H1 (cell line): ENCODE measurements around the gene RALGAPA2. TPM values are rescaled to one million over a fixed set of nuclear protein-coding genes. Genes with fewer than 3 reads are reported as not detected.

ENCODE experiments used
- CTCF ChIA-PET: fragments of 300-600 bp; sonication (Branson Sonifier 250); formaldehyde crosslinking; loops from one replicate; lab custom pipeline; 2021; ENCODE audit not compliant: partially characterized antibody; lab: Charles Lee
- POLR2A ChIA-PET: fragments of 300-600 bp; sonication (Branson Sonifier 250); formaldehyde crosslinking; loops from one replicate; lab custom pipeline; 2021; ENCODE audit warnings: inconsistent platforms; ENCODE audit not compliant: partially characterized antibody; lab: Charles Lee
- DNase-seq, 2 experiments: peaks; one replicate each; pipeline versions ENCODE4 v3.0.0 to v3.0.0-alpha.2; 2010 to 2022; ENCODE audit warnings: low spot score in 2 of 2, low read depth in 1 of 2, mixed read lengths in 1 of 2
- FAIRE-seq: peaks from 2 replicates; lab custom pipeline; 2011; peaks lifted over from hg19 to GRCh38; lab: Jason Lieb, UNC
- H2AFZ ChIP-seq: 2 replicates; pipeline ENCODE4 v1.8.1; 2012; ENCODE audit warnings: low read length, inconsistent platforms
- H2AK5ac ChIP-seq: 2 replicates; pipeline ENCODE4 v1.6.1; 2013; ENCODE audit warnings: low read depth, low read length
- H2BK120ac ChIP-seq: replicated peaks from 2 replicates; pipeline ENCODE3; 2013; ENCODE audit warnings: low read depth, low read length, inconsistent platforms
- H2BK12ac ChIP-seq: 2 replicates; pipeline ENCODE4 v1.6.1; 2013; ENCODE audit warnings: low read depth, low read length
- H2BK15ac ChIP-seq: 2 replicates; pipeline ENCODE4 v1.6.1; 2013; ENCODE audit warnings: low read length
- H2BK20ac ChIP-seq: 2 replicates; pipeline ENCODE4 v1.6.1; 2013; ENCODE audit warnings: low read length
- H2BK5ac ChIP-seq: 2 replicates; pipeline ENCODE4 v1.6.1; 2013; ENCODE audit warnings: low read depth, low read length
- H3K14ac ChIP-seq: 2 replicates; pipeline ENCODE4 v1.6.1; 2013; ENCODE audit warnings: inconsistent platforms; ENCODE audit not compliant: insufficient read length
- H3K18ac ChIP-seq: 2 replicates; pipeline ENCODE4 v1.6.1; 2013; ENCODE audit warnings: low read length; ENCODE audit errors: extremely low read depth
- H3K23ac ChIP-seq: 2 replicates; pipeline ENCODE4 v1.6.1; 2013; ENCODE audit warnings: inconsistent platforms; ENCODE audit not compliant: insufficient read length
- H3K23me2 ChIP-seq: 2 replicates; pipeline ENCODE4 v1.6.1; 2013; ENCODE audit warnings: low read depth, low read length
- H3K27ac ChIP-seq: 2 replicates; pipeline ENCODE4 v1.6.1; 2011; ENCODE audit warnings: low read depth, low read length, inconsistent platforms
- H3K27me3 ChIP-seq, 4 experiments: replicated peaks in 1 of 4; 1 replicate in 1 of 4; 2 replicates in 3 of 4; pipeline versions ENCODE4 v1.6.1 to v1.8.1; 2011 to 2013; ENCODE audit warnings: low read length in 3 of 4, mild to moderate bottlenecking in 3 of 4, inconsistent platforms in 2 of 4, mixed read lengths in 2 of 4, moderate library complexity in 1 of 4; ENCODE audit not compliant: control insufficient read depth in 3 of 4, insufficient read depth in 3 of 4; ENCODE audit errors: extremely low read depth in 1 of 4
- H3K36me3 ChIP-seq, 4 experiments: 2 replicates each; pipeline versions ENCODE4 v1.6.1 to v1.8.1; 2011 to 2013; ENCODE audit warnings: mild to moderate bottlenecking in 4 of 4, low read length in 3 of 4, moderate library complexity in 2 of 4, control low read depth in 1 of 4, inconsistent platforms in 1 of 4; ENCODE audit not compliant: insufficient read depth in 4 of 4, control insufficient read depth in 2 of 4
- H3K4ac ChIP-seq: replicated peaks from 2 replicates; pipeline ENCODE3; 2013; ENCODE audit warnings: low read length, low read depth, mixed read lengths, inconsistent platforms; ENCODE audit not compliant: insufficient read length
- H3K4me1 ChIP-seq, 4 experiments: replicated peaks in 1 of 4; 1 replicate in 1 of 4; 2 replicates in 3 of 4; pipeline versions ENCODE4 v1.6.1 to v1.8.1; 2011 to 2013; ENCODE audit warnings: low read length in 3 of 4, inconsistent platforms in 2 of 4, mixed read lengths in 1 of 4; ENCODE audit not compliant: insufficient read depth in 4 of 4, control insufficient read depth in 3 of 4
- H3K4me2 ChIP-seq, 2 experiments: 2 replicates each; pipeline versions ENCODE4 v1.6.1 to v1.8.1; 2011 to 2013; ENCODE audit warnings: low read depth in 2 of 2, low read length in 2 of 2, control low read depth in 1 of 2, inconsistent platforms in 1 of 2, mild to moderate bottlenecking in 1 of 2; ENCODE audit not compliant: insufficient read depth in 1 of 2
- H3K4me3 ChIP-seq, 4 experiments: fragments of 200-600, 300-600 bp in 1 of 4; sonication (generic), shearing (Covaris generic), sonication (Bioruptor Twin) in 1 of 4; 2 replicates each; pipeline versions ENCODE4 v1.5.1 to v1.8.1; 2011 to 2016; ENCODE audit warnings: low read length in 4 of 4, low read depth in 3 of 4, control low read depth in 2 of 4, inconsistent platforms in 2 of 4, mild to moderate bottlenecking in 2 of 4, mixed read lengths in 1 of 4, moderate library complexity in 1 of 4; ENCODE audit not compliant: insufficient read depth in 2 of 4; ENCODE audit errors: extremely low read depth in 1 of 4
- H3K56ac ChIP-seq: replicated peaks from 2 replicates; pipeline ENCODE3; 2013; ENCODE audit warnings: low read depth, mild to moderate bottlenecking, mixed read lengths, low read length, inconsistent platforms; ENCODE audit not compliant: insufficient read length
- H3K79me1 ChIP-seq: 2 replicates; pipeline ENCODE4 v1.6.1; 2013; ENCODE audit warnings: low read depth, low read length, control low read depth
- H3K79me2 ChIP-seq, 2 experiments: 2 replicates each; pipeline versions ENCODE4 v1.6.1 to v1.8.1; 2012 to 2013; ENCODE audit warnings: low read length in 2 of 2, mild to moderate bottlenecking in 2 of 2, inconsistent platforms in 1 of 2; ENCODE audit not compliant: insufficient read depth in 2 of 2, control insufficient read depth in 1 of 2
- H3K9ac ChIP-seq, 4 experiments: replicated peaks in 1 of 4; 1 replicate in 1 of 4; 2 replicates in 3 of 4; pipeline versions ENCODE4 v1.6.1 to v1.8.1; 2011 to 2013; ENCODE audit warnings: low read depth in 3 of 4, low read length in 3 of 4, control low read depth in 2 of 4, mild to moderate bottlenecking in 2 of 4, moderate library complexity in 2 of 4, inconsistent platforms in 1 of 4; ENCODE audit errors: extremely low read depth in 1 of 4
- H3K9me3 ChIP-seq, 2 experiments: 2 replicates each; pipeline versions ENCODE4 v1.6.1 to v1.8.1; 2012 to 2013; ENCODE audit warnings: mild to moderate bottlenecking in 2 of 2, moderate library complexity in 2 of 2, control low read depth in 1 of 2, inconsistent platforms in 1 of 2, low read depth in 1 of 2, low read length in 1 of 2, mixed read lengths in 1 of 2; ENCODE audit not compliant: insufficient read depth in 2 of 2
- H4K20me1 ChIP-seq, 2 experiments: replicated peaks in 1 of 2; 2 replicates each; pipeline versions ENCODE3 to v1.8.1; 2011 to 2013; ENCODE audit warnings: inconsistent platforms in 2 of 2, low read length in 2 of 2, mild to moderate bottlenecking in 1 of 2; ENCODE audit not compliant: insufficient read depth in 2 of 2, control insufficient read depth in 1 of 2
- H4K5ac ChIP-seq: 2 replicates; pipeline ENCODE4 v1.6.1; 2013; ENCODE audit warnings: low read length, low read depth, mixed read lengths, inconsistent platforms; ENCODE audit not compliant: insufficient read length
- H4K8ac ChIP-seq: 2 replicates; pipeline ENCODE4 v1.8.0; 2013; ENCODE audit warnings: mild to moderate bottlenecking, moderate library complexity, low read length, inconsistent platforms; ENCODE audit not compliant: insufficient read depth; ENCODE audit errors: extremely low read depth
- H4K91ac ChIP-seq: replicated peaks from 2 replicates; pipeline ENCODE3; 2013; ENCODE audit warnings: low read length, mixed read lengths, inconsistent platforms; ENCODE audit not compliant: insufficient read length
- WGBS, 2 experiments: shearing (Covaris generic) in 1 of 2; methylation state at CpG; one replicate each; pipeline versions ENCODE4 v1.1.6 to v1.1.7; 2013 to 2015; ENCODE audit warnings: low lambda C conversion rate in 2 of 2, mixed read lengths in 2 of 2, inconsistent platforms in 1 of 2, low coverage in 1 of 2, missing lambda C conversion rate in 1 of 2; ENCODE audit not compliant: insufficient replicate concordance in 2 of 2, insufficient coverage in 1 of 2, insufficient read length in 1 of 2; ENCODE audit errors: extremely low coverage in 1 of 2, missing lambda C conversion rate in 1 of 2; 5-methylcytosine and 5-hydroxymethylcytosine counted together
- polyA plus RNA-seq, 7 experiments: library from polyadenylated mRNA; depleted of rRNA in 3 of 7; stranded (reverse) in 5 of 7; unstranded in 2 of 7; fragments of >200 nt in 5 of 7; fragments of 200-250 nt in 2 of 7; gene quantifications; 1 replicate in 5 of 7; 2 replicates in 1 of 7; 4 replicates in 1 of 7; pipeline versions ENCODE4 v1.2.1 to v1.2.3, GENCODE V29; 2011 to 2013; ENCODE audit warnings: missing spikeins in 2 of 7, mixed read lengths in 2 of 7
- total RNA-seq: library from RNA; stranded (reverse); fragmentation: NEBNext Ultra II Directional; extraction: Animal tissue kit (Norgen Biotek cat#: 25700); gene quantifications from 2 replicates; pipeline ENCODE4 v1.2.1, GENCODE V29; 2021

The RALGAPA2 gene
- total and polyA plus RNA-seq, 2 of the 8 experiments (the other 6 are each of a cell fraction or from before 2014, with no cell fraction given), result 5.1 to 25.5 TPM

GRCh38 chr20:20428067-20428466, 284.4 kb downstream of the RALGAPA2 start:
- Histone ChIP-seq H3K4me1 (0 out of 7 replicates have a peak, but pooled peaks cover 0 to under 1% (median 0%) of the 10 kb centered on the region in 4 experiments), H3K27ac (no peak overlapping the region), H3K9me3 (no peaks in the 10 kb centered on the region), H2BK15ac (no peak overlapping the region), H4K8ac (no peak overlapping the region), H3K23ac (no peak overlapping the region), H3K27me3 (no peaks in the 10 kb centered on the region), H2BK20ac (no peak overlapping the region), H3K9ac (no peak overlapping the region), H2BK120ac (no peak overlapping the region), H4K5ac (no peak overlapping the region), H3K23me2 (no peaks in the 10 kb centered on the region), H3K56ac (no peak overlapping the region), H3K79me1 (no peaks in the 10 kb centered on the region; the same call in 1 of the 2 replicates), H2AFZ (no peak overlapping the region), H2AK5ac (no peak overlapping the region), H3K4ac (no peak overlapping the region), H3K36me3 (no peaks in the 10 kb centered on the region), H2BK5ac (no peak overlapping the region), H3K18ac (no peak overlapping the region), H4K91ac (no peak overlapping the region), H3K4me2 (no peak overlapping the region), H3K14ac (no peak overlapping the region), H3K79me2 (no peaks in the 10 kb centered on the region), H3K4me3 (no peak overlapping the region), H2BK12ac (no peak overlapping the region), H4K20me1 (no peaks in the 10 kb centered on the region)
- FAIRE-seq (no peak), DNase-seq (no peak)
- ChIA-PET CTCF (no interaction called here), POLR2A (no interaction called here)
- WGBS, 2 experiments, result 92% methylated on average over 3 of the region's 3 CpGs; no CpG with 5 or more reads in 1 of the 2 experiments
